GM04504 (cell line): ENCODE results near the gene NCS1.

Experiments used
- DNase-seq: peaks from one replicate; pipeline ENCODE4 v3.0.0-alpha.2; 2012; ENCODE audit warnings: low read depth

The NCS1 gene

GRCh38 chr9:130177898-130178805 lies 5.9 kb downstream of the NCS1 start:
- DNase-seq = no peak

DNA sequence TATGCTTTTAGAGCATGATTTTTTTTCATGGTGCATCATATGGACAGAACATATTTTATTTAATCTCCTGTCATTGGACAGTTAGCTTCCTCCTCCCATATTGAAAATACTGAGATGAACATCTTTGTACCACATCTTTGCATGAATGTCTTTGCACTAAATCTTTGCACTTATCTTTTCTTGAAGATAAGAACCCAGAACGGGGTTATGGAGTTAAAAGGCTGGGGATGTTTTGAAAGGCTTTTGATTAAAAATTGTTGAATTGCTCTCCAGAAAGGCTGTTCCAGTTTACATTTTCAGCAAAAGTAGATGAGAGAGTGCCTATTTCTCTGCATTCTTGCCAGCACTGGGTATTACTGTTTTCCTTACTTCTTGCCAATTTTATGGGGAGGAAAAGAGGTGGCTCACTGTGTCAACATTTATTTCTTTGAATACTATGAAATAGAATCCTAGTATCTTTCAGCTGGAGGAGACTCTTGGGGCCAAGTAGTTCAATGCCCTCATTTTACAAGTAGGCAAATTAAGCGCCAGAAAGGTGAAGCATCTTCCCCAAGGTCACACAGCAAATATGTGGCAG lies 7.2 kb downstream of the NCS1 start:
- no peak for DNase-seq

DNA sequence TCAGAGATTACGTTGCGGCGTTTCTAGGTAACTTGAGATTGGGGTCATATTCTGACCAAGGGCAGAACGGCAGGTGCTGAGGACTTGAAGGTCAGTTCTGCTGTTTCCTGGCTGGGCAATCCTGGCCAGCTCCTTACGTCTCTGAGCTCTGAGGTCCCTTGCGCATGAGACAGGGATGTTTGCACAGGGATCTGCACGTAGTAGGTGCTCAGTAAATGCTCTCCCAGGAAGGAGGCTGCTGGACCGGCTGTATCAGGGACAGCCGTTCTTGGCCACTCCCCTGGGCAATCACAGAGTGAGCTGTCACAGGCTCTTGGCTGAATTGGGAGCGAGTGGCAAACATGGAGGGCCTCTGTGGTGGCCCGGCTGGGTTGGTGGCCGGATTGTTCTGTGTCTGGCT lies 8.3 kb downstream of the NCS1 start:
- DNase-seq = no peak

DNA sequence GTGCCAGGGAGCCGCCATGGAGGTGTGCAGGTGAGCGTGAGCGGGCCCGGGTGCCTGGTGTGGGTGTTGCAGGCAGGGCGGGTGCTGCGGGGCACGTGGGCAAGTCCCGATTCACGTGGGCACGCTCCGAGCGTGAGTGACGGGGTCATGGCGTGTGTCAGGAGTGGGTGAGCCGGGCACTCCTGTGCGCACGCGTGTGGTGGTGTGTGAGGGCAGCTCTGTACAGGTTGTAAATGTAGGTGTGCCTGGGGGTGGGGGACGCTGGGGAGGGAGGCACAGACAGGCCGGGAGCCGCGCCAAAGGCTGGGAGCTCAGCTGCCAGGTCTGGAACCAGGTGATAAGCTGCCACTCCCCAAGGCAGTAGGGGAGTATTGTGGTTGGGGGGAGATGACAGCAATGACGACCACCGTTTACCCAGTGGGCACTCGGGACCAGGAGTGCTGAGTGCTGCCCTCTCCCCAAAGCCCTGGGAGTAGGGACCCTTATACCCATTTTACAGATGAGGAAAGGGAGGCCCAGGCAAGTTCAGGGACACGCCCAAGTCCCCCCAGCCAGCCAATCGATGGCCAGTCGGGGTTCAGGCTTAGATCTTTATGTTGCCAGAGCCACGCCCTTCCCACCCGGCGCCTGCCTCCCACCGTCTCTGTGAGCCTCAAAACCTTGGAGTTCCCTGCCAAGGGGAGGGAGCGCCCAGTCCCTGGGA lies 9.6 kb downstream of the NCS1 start:
- no peak for DNase-seq

GRCh38 chr9:130182381-130182909 lies 10.2 kb downstream of the NCS1 start:
- no peak for DNase-seq

DNA sequence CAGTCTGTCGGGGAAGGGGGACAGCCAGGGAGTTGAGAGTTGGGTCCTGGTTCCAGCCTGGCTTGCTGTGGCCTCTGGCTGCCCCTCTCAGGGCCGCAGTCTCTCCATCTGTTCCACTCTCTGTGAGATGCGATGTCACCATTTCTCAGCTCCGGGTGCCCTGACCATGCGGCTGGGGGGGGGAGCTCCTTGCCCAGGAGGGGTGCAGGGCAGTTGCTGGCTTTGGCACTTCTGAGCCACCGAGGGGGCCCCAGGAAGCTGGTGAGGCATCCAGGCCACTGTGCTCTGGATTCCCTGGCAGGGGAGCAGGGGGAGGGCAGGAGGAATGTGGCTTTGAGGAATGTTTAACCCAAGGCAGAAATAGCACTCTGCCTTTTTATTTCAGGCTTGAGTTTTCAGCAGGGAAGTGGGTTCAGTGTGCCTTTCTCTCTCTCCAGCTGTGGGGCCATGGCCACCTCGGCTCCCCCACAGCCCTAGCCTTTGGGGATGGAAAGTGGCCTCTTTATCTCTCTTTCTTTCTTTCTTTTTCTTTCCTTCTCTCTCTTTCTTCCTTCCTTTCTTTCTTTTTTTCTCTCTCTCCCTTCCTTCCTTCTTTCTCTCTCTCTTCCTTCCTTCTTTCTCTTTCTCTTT lies 11.0 kb downstream of the NCS1 start:
- DNase-seq = peak; percentile 59

DNA sequence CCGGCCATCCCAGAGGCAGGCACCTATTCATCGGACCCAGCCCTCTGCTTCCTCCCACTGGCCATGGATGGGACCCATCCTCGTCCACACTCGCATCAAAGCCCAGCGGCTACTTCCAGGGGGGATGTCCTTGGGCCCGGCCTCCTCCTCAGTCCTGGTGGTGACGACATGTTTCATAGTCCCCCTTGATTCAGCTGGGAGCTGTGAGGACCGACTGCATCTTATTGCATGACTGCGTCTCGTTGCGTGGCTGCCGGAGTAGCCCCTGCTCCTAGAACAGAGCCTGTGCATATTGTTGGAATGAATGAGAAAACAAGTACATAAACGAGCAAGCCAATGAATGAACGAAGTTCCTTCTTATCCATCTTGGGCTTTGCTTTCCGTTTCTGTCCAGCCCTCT lies 12.8 kb downstream of the NCS1 start:
- no peak for DNase-seq

- no peak for DNase-seq
Observed at GRCh38 chr9:130185490-130186031, 13.4 kb downstream of the NCS1 start.

- DNase-seq = no peak
Observed at GRCh38 chr9:130186051-130186450, 13.8 kb downstream of the NCS1 start.

DNA sequence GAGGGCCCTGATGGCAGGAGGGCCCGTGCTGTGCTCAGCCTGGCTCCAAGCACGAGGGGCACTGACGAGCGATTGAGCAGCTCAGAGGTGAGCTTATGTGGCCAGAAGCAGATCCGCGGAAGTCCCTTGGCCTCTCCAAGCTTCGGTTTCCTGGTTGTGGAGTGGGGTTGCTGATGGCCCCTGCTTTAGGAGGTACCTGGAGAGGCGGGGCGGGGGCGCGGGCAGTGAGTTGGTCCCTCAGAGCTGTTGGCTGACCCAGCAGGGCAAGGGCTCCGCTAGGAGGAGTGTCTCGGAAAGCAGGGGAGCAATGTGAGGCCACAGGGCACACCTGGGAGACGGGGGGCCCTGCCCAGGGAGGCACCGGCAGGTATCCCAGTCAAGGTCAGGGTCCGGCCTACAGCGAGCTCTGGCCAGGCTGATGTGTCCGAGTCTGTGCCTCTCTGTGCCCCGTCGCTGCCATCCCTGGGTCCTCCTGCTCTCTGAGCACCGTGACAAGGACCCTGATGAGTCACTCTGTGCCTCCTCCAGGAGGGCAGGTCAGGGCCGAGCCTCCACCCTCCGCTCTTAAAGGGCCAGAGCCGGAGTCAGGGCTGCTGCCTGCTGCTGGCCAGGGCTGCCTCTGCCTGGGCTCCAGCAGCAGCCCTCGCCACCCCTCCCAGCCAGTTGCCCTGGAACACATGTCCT lies 14.8 kb downstream of the NCS1 start:
- DNase-seq = peak; percentile 51

DNA sequence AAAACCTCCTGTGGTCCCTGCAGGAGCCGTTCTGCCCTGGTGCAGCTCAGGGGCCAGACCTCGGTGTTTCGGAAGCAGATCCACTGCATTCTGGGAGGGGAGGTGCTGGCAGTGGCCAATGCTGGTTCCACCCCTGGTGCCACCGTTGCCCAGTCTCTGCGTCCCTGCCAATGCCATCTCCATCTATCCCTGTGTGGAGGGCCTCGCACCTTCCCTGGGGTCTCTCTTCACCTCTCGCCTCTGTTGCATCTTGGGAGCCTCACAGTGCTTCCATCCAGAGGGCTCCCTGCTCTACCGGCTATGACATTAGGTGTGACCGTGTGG lies 15.3 kb downstream of the NCS1 start:
- no peak for DNase-seq

DNA sequence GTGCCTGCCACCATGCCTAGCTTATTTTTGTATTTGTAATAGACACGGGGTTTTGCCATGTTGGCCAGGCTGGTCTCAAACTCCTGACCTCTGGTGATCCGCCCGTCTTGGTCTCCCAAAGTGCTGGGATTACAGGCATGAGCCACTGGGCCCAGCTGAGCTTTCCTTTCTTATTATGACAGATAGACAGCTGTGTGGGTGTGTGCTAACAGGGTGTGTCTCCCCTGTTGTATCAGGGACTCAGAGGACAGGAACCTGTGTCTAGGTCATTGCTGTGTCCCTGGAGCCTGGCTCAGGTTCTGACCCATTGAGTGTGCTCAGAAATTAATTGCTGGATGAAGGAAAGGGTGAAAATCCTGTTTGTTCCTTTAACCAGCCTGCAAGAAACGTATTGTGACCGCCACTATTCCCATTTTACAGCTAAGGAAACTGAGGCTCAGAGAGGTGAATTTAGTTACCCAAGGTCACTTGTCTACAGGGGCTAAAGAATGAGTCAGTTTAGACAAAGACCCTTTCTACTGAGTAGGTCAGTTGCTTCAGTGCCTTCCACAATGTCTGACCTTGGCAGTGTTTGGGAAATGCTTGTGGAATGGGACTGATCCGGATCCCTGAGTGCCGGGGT lies 16.8 kb downstream of the NCS1 start:
- no peak for DNase-seq

DNA sequence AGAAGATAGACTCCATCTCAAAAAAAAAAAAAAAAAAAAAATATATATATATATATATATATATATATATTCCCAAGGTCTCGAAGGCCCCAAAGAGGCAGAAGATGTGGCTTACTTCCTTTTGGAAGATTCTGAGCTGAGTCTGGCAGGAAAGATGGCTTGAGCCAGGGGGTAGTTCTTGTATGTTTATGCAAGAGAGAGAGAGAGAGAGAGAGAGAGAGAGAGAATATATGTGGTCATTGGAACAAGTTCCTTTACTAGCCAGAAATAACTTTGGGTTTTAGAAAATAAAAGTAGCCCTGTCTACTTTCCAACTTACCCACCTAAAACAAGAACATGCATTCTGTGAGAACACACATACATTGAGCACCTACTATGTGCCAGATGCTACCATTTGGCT lies 17.6 kb downstream of the NCS1 start:
- DNase-seq = no peak

GRCh38 chr9:130191068-130191748 lies 19.0 kb downstream of the NCS1 start:
- DNase-seq = no peak

DNA sequence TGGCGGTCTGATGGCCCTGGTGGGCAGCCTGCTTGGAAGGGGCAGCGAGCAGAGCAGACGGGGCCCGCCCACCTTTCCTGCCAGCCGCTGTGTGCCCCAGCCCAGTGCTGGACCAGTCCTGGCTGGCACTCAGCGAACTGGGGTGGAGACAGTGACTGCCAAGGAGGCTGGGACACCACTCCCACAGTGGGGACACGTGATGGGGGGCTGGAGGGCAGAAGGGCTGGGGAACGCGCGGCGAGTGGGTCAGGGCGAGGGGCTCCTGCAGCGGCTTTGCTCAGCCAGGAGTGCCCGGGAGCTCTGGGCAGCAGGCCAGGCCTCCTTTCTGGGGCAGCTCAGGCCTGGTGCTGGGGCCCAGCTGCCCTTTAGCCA lies 19.5 kb downstream of the NCS1 start:
- no peak for DNase-seq

DNA sequence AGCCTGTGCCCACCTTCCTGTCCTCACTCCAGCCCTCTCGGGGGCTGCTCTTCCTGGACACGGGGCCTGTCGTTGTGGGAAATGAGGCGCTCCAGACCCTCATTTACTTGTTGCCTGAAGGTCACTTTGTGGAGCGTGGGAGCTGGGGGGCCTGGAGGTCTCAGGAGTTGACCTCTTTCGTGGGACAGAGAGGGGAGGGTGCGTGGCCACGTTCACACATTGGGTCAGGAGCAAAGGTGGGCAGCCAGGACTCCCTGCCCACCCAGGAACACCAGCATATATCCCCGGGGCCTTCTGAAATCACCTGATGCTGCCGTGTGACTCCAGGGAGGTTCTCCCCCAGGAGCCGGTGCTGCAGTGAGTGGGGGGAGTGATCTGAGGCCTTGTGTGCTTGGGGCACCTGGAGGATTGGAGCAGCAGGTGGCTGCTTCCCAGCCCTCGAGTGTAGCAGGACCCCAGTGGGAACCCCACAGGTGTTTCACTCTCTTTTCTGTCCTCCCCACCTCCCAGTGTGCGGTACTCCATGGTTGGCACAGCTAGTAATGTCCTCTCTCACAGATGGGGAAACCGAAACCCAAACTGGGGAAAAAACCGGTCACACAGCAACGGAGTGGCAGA lies 20.3 kb downstream of the NCS1 start:
- no peak for DNase-seq

GRCh38 chr9:130193103-130193502 lies 20.9 kb downstream of the NCS1 start:
- DNase-seq = no peak

GRCh38 chr9:130193531-130194377 lies 21.6 kb downstream of the NCS1 start:
- DNase-seq = no peak

GRCh38 chr9:130194378-130194932 lies 22.3 kb downstream of the NCS1 start:
- DNase-seq = no peak
